NK-92 (cell line): ENCODE data around the gene SENP6.
"Not testable (repeated sequence)": the region's sequence is repeated elsewhere in the genome, so short reads cannot be mapped to it uniquely, and the experiment has no call there.

Experiments used
- DNase-seq: peaks from one replicate; lab custom pipeline; 2025; ENCODE audit not compliant: unreplicated experiment; lab: John Stamatoyannopoulos, UW

The SENP6 gene, protein sequence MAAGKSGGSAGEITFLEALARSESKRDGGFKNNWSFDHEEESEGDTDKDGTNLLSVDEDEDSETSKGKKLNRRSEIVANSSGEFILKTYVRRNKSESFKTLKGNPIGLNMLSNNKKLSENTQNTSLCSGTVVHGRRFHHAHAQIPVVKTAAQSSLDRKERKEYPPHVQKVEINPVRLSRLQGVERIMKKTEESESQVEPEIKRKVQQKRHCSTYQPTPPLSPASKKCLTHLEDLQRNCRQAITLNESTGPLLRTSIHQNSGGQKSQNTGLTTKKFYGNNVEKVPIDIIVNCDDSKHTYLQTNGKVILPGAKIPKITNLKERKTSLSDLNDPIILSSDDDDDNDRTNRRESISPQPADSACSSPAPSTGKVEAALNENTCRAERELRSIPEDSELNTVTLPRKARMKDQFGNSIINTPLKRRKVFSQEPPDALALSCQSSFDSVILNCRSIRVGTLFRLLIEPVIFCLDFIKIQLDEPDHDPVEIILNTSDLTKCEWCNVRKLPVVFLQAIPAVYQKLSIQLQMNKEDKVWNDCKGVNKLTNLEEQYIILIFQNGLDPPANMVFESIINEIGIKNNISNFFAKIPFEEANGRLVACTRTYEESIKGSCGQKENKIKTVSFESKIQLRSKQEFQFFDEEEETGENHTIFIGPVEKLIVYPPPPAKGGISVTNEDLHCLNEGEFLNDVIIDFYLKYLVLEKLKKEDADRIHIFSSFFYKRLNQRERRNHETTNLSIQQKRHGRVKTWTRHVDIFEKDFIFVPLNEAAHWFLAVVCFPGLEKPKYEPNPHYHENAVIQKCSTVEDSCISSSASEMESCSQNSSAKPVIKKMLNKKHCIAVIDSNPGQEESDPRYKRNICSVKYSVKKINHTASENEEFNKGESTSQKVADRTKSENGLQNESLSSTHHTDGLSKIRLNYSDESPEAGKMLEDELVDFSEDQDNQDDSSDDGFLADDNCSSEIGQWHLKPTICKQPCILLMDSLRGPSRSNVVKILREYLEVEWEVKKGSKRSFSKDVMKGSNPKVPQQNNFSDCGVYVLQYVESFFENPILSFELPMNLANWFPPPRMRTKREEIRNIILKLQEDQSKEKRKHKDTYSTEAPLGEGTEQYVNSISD

DNA sequence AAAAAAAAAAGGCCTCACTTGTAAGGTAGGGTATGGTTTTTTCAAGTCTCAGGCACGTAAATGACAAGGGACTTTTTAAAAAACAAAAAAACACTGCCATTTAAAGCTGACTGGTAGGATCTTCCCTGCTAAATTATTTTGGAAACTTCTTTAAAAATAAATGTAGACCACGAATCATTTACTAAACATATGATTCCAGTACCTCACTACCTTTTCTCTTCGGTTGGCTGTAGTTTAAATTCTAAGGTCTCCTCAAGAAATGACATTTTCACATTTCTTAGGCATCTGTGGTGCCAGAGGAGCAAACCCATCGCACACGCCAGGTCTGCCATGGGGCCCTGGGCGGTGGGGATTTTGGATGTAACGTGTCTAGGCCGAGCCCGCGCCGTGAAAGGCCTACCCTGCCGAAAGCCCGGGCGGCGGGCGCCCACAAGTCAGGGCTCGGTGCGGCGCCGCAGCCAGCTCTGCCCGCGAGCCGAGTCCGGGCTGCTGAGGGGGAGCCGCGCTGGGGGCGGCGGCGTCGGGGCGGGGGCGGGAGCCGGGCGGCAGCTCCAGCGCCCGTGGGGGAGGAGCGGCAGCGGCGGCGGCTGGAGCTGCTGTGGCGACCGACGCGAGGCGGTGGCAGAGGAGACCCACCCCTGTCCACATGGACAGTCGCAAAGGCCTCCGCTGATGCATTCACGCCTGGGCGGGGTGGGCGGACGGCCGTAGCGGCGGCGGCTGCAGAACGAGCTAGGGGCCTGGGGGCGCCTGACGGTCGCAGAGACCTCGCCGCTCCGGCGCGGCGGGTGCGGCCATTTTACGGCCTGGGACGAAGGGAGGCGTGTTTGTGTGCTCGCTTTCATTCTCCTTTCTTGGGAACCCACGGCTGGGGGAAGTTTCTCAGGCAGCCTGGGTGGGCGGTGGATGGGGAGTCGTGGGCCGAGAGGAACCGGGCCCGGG lies at the start of gene SENP6:
Gene SENP6 (plus strand): TSS at position 577 of the 942 bp plus-strand sequence. CDS start 645 bp downstream, outside the sequence.
- no peak for DNase-seq

DNA sequence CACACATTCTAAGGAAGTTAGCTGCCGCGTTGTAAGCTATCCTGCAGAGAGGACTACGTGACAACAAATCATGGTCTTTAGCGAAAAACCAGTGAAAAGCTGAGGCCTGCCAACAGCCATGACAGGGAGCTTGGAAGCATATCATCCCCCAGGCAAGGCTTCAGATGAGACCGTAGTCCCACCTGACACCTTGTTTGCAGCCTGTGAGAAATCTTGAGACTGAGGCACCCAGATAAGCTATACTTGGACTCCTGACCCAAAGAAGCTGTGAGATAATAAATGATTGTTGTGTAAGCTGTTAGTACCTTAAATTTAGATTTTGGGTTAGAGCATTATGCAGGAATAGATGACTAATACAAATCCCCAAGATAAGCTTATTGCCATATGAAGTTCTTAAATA lies 45.4 kb upstream of the SENP6 start:
- no peak for DNase-seq

DNA sequence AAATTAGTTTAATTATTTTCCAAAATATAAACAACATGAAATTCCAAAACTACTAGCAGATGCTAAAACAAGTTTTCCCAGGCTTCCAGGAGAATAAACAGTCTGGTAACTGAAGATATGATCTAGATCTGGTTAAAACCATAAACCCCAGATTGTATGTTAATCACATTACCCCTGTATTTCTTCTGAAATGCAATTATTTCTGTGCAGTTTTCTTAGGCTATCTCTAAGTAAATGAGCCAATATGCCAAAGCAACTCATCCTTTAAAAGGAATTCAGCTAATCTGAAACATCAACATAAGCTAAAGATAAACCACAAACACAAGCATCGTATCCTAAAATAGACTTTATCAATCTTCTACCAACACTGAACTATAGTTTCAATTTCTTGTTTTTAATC lies 44.6 kb upstream of the SENP6 start:
- no peak for DNase-seq

DNA sequence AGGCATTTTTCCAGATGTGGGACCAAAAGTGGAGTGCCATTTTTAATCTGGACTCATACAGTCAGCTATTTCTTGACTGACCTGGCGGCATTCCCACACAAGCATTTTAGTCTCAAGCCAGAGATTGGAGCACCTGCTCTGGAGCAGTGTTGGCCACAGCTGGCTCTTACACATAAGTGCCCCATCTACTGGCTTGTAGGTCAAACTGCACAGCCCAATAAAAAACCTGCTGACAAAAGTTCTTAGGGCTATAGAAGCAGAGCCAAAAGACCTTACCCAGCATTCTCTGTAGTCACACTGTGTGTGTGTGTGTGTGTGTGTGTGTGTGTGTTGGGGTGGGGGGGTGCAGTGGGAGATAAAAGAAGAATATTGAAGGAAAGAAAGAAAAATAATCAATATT lies 38.6 kb upstream of the SENP6 start:
- no peak for DNase-seq

DNA sequence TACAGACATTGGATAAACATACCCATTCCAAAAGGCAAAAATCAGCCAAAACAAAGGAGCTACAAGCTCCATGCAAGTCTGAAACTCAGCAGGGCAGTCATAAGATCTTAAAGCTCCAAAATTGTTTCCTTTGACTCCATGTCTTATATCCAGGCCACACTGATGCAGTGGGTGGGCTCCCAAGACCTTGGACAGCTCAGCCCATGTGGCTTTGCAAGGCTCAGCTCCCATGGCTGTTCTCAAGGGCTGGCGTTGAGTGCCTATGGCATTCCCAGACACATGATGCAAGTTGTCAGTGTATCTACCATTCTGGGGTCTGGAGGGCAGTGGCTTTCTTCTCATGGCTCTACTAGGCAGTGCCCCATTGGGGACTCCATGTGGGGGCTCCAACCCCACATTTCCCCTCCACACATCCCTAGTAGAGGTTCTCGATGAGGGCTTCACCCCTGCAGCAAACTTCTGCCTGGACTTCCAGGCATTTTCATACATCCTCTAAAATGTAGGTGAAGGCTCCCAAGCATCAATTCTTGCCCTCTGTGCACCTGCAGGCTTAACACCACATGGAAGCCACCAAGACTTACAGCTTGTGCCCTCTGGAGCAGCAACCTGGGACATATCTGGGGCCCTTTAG lies 35.4 kb upstream of the SENP6 start:
- DNase-seq, result no peak

DNA sequence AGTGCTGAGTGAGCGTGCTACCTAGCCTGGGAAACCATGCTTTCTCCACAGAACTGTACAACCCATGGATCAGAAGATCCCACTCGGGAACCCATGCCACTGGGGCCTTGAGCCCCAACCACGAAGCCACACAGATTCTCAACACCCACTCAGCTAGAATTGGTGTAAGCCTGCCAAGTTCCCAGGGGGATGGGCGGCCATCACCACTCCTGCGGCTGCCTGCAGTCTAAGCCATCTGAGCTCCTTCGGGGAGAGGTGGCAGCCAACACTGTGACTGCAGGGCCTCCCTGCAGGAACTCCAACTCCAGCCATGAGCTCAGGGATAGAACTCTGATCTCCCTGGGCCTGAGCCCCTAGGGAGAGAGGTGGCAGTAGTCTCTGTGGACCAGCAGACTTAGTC lies 33.6 kb upstream of the SENP6 start:
- no peak for DNase-seq

DNA sequence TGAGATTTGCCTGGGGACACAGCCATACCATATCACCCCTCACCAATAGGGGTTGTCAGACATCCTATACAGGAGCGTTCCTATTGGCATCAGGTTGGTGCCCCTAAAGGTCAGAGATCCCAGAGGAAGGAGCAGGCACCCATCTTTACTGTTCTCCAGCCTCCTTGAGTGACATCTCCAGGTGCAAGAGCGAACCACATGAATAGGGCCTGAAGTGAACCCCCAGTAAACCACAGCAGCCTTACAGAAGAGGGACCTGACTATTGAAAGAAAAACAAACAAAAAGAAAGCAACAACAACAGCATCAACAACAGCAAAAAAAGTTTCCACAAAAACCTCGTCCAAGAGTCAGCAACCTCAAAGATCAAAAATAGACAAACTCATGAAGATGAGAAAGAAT lies 32.7 kb upstream of the SENP6 start:
- no peak for DNase-seq

DNA sequence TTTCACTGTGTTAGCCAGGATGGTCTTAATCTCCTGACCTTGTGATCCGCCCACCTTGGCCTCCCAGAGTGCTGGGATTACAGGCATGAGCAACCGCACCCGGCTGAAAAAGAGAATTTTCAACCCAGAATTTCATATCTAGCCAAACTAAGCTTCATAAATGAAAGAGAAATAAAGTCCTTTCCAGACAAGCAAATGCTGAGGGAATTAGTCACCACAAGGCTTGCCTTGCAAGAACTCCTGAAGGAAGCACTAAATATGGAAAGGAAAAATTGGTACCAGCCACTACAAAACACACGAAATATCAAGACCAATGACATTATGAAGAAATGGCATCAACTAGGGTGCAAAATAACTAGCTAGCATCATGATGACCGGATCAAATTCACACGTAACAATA lies 31.0 kb upstream of the SENP6 start:
- not testable (repeated sequence) for DNase-seq

DNA sequence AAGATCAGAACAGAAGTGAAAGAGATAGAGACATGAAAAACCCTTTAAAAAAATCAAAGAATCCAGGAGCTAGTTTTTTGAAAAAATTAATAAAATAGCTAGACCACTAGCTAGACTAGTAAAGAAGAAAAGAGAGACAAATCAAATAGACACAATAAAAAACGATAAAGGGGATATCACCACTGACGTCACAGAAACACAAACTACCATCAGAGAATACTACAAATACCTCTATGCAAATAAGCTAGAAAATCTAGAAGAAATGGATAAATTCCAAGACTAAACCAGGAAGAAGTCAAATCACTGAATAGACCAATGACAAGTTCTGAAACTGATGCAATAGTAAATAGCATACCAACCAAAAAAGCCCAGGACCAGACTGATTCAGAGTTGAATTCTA lies 29.6 kb upstream of the SENP6 start:
- no peak for DNase-seq

DNA sequence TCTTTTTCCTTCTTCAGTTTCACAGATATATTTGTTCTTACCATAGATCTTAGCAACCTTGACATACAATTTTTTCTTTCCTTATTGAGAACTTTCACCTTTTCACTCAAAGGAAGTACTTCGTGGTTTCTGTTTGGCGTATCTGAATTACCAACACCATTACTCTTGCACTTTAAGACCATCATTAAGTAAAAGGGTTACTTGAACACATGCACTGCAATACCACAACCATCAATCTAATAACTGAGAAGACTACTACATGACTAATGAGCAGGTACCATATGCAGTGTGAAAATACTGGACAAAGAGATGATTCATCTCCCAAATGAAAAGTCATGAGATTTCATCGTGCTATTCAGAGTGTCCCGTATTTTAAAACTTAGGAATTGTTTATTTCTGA lies 21.7 kb upstream of the SENP6 start:
- DNase-seq, result no peak

DNA sequence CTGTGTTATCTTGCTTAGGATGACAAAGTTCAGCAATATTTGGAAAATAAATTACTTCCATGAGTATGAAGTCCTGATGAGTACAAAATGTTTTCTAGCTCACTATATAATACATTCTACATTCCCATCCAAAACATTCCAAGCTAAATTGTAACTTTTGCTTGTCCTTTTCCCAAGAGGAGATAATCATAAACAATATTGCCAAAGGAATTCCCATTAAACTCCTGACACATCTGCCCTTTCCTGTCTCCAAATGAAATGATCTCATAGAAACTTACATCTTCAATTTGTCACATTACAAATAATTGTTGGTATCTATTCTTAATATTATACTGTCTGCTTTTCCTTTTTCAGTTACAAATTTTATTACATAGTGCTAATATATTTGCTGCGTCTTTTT lies 20.4 kb upstream of the SENP6 start:
- no peak for DNase-seq

DNA sequence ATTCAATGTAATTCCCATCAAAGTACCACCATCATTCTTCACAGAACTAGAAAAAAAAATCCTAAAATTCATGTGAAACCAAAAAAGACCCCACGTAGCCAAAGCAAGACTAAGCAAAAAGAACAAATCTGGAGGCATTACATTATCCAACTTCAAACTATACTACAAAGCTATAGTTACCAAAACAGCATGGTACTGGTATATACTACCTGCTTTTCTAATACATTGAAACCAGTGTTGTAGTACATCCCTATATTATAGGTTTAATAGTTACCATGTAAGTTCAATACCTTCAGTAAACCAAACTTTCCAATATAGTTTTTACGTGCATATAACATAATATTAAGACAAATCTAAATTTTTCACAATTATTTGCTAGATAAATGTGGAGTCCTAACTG lies 17.1 kb upstream of the SENP6 start:
- not testable (repeated sequence) for DNase-seq

DNA sequence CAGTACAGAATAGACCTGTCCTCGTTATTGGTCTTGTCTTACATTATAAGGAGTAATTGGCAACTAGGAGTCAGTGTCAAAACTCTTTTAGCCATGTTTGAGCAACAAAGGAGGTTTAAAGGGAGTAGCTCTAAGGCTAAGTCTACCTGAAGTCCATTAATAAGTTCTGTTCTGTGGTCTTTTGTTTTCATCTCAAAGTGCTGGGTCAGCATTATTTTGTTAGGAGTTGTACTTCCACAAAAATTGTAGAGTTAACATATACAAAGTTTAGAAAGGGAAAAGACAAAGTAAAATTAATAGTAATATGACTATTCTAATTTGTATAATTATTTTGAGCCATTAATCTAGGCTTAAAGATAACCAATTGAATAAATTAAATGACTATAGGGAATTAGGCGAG lies 12.7 kb upstream of the SENP6 start:
- DNase-seq, result no peak

DNA sequence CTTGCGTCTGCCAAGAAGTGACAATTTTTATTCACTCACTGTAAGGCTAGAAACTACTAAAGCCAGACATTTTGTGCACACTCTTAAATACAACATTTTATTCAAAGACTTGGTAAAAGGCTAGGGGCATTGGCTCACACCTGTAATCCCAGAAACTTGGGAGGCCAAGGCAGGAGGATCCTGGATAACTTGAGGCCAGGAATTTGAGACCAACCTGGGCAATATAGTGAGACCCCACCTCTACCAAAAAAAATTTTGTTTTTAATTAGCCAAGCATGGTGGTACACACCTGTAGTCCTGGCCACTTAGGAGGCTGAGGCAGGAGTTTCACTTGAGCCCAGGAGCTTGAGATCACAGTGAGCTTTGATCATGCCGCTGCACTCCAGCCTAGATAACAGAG lies 11.3 kb upstream of the SENP6 start:
- DNase-seq, result no peak

DNA sequence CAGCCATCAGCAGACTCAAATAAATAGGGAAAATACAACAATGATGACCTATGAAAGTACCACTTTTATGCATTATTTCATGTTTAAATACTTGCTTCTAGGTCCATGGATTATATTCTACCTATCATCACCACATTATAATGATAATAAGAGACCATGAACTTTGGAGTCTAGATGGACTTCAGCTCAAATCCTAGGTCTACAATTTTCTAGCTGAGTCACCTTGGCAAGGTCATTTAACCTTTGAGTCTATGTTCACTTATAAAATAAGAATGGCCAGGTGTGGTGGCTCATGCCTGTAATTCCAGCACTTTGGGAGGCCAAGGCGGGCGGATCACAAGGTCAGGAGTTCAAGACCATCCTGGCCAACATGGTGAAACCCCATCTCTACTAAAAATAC lies 5.3 kb upstream of the SENP6 start:
- not testable (repeated sequence) for DNase-seq

DNA sequence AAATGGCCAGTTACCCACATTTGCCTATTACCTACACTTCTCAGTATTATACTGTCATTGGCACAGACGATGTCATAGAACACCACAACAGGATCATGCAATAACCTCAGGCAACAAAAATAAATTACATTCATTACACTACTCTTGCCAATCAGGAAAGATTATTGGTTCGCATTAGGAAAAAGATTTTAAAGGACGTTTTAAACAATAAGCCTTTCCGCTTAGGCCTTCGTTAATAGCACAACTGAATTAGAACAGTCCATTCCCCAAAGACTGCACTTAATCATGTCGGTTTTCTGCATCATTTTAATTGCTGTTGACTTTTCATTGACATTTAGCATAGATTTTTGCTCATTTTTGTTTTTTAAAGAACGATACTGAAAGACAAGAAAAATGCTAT lies 912 bp upstream of the SENP6 start:
- DNase-seq, result no peak

DNA sequence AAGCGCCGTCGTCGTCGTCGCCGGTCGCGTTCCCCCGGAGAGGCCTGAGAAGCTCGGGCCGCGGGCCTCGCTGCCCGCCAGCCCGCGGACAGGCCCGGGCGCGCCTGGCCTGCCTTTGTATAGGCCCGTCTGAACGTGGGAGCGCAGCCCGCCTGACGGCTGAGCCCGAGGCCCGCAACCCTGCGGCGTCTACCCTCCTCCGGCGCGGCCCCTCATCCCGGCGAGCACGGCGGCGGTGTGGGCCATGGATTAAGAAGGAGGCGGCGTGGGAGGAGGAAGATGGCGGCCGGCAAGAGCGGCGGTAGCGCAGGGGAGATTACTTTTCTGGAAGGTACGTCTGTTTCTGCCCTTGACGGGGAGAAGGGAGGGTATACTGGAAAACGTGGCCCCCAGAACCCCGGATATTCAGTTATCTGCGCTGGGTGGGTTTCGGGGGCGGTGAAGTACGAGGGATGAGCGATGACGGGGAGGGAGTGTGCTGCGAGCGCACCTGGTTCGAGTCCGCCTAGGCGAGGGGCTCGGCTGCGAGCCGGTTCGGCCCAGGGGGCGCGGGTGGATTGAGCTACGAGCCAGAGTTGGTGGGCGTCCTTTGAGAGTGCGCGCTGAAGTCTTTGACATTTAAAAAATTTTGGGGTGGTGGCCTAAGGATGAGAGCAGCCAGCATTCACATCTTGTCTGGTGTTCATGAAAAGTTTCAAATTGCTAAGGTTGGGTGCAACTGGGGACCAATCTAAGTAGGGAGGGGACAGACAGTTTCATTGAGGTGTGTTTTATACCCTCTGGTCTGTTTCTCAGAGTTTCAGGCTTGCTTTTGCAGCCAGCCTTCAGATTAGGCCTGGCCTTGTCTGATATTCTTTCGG lies 796 bp downstream of the SENP6 start:
- DNase-seq, result no peak

DNA sequence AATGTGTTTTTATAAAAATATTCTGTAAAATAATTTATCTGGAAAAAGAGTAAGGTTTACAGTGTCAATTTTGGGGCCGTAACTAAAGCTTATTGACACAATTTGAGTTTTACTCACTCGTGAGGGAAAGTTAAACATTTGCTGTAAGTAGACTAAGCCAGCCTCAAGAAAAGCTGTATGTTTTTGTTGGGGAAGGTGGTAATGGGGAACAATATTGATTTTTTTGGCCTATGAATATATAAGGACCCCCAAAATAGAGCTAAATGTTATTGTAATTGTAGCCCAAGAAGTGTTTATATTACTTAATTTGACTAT lies 1.4 kb downstream of the SENP6 start:
- no peak for DNase-seq

DNA sequence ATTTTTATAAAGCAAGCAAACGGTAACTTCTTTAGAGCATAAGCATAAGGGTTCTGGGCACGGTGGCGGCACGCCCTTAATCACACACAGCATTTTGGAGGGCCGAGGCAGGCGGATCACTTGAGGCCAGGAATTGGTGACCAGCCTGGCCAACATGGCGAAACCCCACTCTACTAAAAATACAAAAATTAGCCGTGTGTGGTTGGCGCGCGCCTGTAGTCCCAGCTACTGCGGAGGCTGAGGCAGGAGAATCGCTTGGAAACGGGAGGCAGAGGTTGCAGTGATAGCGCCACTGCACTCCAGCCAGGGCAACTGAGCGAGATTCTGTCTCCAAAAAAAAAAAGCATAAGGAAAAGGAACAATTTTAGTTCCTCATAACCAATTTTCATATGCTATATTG lies 2.6 kb downstream of the SENP6 start:
- no peak for DNase-seq
